NCI-H510A (cell line): ENCODE data around the gene TEC.
"Not testable (repeated sequence)": the region's sequence is repeated elsewhere in the genome, so short reads cannot be mapped to it uniquely, and the experiment has no call there.

Source experiments
- DNase-seq: peaks from one replicate; lab custom pipeline; 2025; lab: John Stamatoyannopoulos, UW

Gene TEC

DNA sequence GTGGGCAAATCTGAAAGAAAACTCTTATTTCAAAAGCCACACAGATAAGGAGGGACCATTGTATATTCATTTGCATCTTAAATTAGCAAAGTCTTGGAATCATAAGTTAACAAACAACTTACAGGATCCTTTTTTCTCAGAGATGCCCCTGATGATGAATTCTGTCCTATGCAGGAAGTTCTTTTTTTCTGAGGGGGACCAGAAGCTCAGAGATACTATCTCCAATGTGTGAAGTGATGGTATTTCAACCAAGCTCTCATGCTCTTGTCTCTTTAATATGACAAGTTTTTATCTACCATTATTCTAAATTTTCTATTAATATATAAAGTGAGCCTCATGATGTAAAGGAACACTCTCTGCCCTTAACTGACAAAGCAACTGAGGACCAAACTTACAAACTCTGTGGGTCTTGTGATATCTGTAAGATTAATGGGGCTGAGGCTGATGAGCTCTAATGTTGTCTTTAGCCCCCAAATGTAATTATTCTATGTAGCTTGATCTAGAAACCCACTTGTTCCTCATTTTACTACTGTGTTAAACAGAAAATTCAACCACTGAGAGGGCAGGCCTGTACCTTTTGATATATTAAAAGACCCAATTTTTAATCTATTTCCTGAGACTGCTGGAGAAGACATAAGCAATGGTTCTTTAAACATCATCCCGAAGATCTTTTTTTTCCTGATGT lies 27.0 kb downstream of the TEC start:
- no peak for DNase-seq

DNA sequence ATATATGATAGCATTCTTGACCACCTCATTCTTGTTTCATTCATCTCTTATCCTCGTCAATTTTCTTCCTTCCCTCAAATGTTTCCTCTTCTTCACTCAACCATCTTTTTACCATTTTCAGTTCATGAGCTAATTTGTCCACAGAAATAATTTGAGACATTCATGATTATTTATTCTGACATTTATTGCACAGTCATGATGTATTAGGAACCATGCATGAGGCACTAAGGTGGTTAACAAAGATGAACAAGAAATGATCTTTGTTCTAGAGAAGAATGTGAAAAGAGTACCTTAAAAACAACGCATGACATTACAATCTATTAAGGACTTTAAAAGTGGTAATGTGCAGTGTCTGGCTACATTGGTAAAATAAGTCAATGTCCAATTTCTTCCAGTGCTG lies 27.9 kb downstream of the TEC start:
- no peak for DNase-seq

GRCh38 chr4:48237996-48238645 lies 31.5 kb downstream of the TEC start:
- DNase-seq = no peak

DNA sequence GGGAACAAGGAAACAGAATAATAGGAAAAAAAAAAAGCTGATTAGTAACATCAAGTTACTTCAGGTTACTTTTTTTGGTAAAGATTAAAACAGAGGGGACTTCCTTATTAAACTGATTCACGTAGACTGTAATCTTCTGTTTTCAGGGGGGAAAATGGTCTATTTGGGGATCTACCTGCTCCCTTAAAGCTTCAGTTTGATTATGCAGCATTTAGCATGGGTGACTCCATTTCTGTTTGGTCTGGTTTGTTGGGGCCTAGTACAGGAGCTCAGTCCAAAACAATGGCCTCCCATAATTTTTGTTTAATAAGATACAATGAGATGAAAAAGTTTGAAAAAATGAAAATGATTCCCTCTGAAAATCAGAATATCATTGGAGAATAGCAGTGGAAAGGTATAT lies 34.6 kb downstream of the TEC start:
- no peak for DNase-seq

- DNase-seq = no peak
Observed at GRCh38 chr4:48234575-48234974, 35.1 kb downstream of the TEC start.

GRCh38 chr4:48228949-48229348 lies 40.7 kb downstream of the TEC start:
- DNase-seq = no peak

DNA sequence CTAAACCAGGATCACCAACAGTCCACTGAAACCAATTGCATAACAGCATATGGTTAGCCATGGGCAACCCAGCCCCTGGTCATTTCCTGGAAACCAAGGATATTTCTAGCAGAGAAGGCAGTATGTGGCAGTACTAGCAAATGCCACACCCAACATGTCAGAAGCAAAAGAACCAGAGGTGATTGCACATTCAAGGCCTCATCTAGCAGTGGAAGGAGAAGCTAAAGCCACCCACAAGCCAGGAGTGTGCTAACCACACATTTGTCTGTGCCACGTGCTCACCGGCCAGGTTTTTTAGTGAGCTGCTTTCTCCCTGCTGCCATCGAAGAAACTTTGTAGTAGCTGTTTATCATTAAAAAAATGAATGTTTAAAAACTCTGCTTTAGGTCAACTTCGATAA lies 42.0 kb downstream of the TEC start:
- no peak for DNase-seq

DNA sequence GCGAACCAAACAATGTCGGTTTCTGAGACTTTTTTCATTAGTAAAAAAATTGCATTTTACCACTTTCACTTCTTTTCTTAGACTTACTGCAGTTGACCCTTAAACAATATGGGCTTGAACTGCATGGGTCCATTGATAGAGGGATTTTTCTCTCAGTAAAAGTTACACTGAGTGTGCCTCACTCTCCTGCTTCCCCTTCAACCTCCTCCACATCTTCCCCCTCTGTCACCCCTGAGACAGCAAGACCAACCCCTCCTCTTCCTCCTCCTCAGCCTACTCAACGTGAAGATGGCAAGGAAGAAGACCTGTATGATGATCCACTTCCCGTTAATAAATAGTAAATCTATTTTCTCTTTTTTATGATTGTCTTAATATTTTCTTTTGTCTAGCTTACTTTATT lies 43.4 kb downstream of the TEC start:
- no peak for DNase-seq

DNA sequence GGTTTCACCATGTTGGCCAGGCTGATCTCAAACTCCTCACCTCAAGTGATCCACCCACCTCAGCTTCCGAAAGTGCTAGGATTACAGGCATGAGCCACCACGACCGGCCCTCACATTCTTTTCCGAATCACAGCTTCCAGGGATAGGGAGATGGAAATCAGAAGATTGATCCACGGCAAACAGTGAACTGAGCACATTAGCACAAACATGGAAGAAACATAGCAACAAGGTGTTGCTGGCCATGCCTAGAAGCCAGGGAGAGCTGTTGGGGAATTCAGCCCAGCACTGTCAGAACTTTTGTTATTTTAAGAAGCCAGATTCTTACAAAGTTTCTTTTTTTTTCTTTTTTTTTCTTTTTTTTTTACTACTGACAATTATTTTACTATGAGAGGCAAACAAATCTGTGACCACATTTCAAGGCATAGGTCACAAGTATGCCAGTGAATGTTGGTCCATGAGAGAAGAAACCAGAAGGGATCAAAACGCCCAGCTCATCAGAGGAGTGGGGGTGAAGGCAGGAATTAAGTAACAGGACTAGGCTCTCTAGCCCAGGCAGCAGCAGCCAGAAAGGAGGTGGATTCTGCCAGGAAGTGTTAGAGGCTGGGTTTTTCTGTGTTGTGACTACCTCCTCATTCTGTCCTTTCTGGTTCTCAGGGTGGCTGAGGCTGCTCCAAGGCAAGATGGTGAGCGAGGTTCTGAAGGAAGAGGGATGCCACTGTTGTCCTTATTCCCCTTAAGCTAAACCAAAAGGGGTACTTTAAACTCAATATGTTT lies 44.1 kb downstream of the TEC start:
- DNase-seq = no peak

DNA sequence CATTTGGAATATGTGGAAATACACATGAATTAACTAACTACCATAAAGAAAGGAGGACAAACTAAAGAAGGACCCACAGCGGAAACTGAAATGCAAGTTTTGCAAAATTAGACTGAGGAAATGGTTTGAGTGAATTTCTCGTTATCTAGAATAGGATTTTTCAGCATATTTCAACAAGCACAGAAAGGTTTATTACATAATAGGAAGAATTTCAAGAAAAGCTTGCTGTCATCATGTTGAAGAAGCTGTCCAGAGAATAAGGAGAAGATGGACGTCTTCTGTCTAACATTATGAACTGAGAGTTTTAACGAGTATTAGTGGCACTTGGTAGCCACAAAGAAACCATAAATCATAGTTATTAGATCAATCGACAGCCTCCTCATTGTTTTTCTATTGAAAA lies 45.0 kb downstream of the TEC start:
- DNase-seq = no peak

GRCh38 chr4:48223633-48224295 lies 45.9 kb downstream of the TEC start:
- no peak for DNase-seq

GRCh38 chr4:48222491-48222890 lies 47.1 kb downstream of the TEC start:
- no peak for DNase-seq

- not testable (repeated sequence) for DNase-seq
Observed at GRCh38 chr4:48219430-48219829, 50.2 kb downstream of the TEC start.

GRCh38 chr4:48216563-48216962 lies 53.1 kb downstream of the TEC start:
- DNase-seq = no peak

- no peak for DNase-seq
Observed at GRCh38 chr4:48215977-48216376, 53.7 kb downstream of the TEC start.

DNA sequence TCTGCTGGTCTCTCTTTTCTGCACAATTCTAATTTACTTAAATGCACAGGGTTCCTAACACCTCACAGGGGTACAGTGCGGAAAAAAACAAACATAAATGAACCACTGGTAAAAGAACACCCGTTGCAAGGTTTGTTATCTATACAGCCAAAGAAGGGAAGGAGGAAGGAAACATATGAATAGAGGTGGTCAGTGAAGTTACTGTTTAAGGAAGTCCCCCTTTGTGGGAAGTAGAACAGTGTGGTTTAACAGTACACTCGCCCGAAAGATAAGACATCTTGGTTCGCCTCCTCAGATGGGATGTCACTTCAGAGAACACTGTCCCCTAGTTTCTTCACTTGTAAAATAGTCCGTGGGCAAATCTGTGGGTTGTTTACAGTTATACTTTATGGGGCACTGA lies 57.5 kb downstream of the TEC start:
- no peak for DNase-seq

GRCh38 chr4:48210966-48211328 lies 58.7 kb downstream of the TEC start:
- DNase-seq = no peak

GRCh38 chr4:48205626-48206025 lies 64.0 kb downstream of the TEC start:
- no peak for DNase-seq

GRCh38 chr4:48205107-48205506 lies 64.5 kb downstream of the TEC start:
- DNase-seq = no peak

DNA sequence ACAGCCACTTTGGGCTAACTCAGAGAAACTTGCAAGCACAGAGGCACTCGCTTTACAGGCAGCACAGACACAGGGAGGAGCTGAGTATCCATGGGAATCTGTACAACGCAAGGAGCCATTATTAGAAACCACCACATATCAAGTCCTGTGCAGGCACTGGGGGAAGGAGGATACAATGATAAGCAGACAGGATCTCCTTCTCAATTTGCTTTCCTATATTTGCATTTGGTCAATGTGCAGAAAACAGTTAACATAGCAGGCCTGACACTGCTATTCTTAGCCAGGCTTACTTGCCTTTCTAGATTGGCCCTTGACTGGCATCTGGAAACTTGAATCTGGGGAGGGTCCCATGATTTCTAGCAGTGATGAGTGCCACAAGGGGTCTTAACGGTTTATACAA lies 65.8 kb downstream of the TEC start:
- DNase-seq = no peak

- no peak for DNase-seq
Observed at GRCh38 chr4:48197643-48198237, 71.9 kb downstream of the TEC start.

DNA sequence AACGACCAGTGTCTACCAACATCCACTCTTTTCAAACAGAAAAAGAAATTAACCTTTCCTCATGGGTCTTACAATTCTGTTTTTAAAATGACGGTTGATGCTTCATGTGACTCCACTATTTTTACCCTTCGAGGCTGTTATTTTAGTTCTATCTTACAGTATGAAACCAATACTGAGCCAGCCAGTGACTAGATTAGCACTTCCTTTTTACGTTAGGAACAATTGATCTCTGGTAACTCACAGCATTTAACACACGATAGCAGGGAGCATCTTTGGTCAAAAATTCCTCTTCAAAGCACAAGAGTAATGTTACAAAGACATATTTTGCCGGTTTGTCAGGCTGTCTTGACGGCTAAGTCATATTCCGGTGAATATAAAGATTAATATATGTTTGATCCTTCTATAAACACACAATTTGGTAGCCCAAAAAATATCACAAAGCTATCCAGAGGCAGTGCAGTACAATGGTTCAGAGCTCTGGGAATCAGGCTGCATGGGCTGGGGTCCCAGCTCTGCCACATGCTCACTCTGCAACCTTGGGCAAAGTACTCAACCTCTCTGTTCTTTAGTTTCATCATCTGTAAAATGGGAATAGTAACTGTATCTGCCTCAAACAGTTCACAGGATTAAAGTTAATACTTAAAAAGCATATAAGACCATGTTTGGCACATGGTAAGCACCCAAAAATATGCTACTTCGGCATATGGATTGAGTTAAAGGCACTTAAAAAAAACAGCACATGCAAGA lies 72.7 kb downstream of the TEC start:
- DNase-seq = no peak
